Liver (tissue), 9 donors: ENCODE data around the gene TMEM164. TPM values are rescaled to one million over a fixed set of nuclear protein-coding genes. Genes with fewer than 3 reads are reported as not detected.

ENCODE experiments used
- DNase-seq: peaks from one replicate; pipeline ENCODE4 v3.0.0-alpha.2; 2017; ENCODE audit warnings: low spot score
- H3K27ac ChIP-seq, 2 donors: one replicate each; pipeline ENCODE4 v1.7.0; 2013; ENCODE audit warnings: inconsistent platforms in 2 of 2, low read length in 2 of 2, control low read depth in 1 of 2, low read depth in 1 of 2, mild to moderate bottlenecking in 1 of 2
- H3K27me3 ChIP-seq, 4 donors: one replicate each; pipeline versions ENCODE4 v1.6.1 to v1.7.0; 2013; ENCODE audit warnings: low read length in 3 of 4, inconsistent platforms in 1 of 4, mild to moderate bottlenecking in 1 of 4, moderate library complexity in 1 of 4; ENCODE audit not compliant: control insufficient read depth in 4 of 4, insufficient read depth in 4 of 4
- H3K36me3 ChIP-seq, 4 donors: one replicate each; pipeline versions ENCODE4 v1.6.1 to v1.7.0; 2013; ENCODE audit warnings: low read length in 3 of 4, mild to moderate bottlenecking in 3 of 4, low read depth in 1 of 4, moderate library complexity in 1 of 4; ENCODE audit not compliant: control insufficient read depth in 4 of 4, insufficient read depth in 3 of 4
- H3K4me1 ChIP-seq, 4 donors: one replicate each; pipeline versions ENCODE4 v1.6.1 to v1.7.0; 2013; ENCODE audit warnings: low read length in 3 of 4, mild to moderate bottlenecking in 3 of 4, moderate library complexity in 1 of 4; ENCODE audit not compliant: control insufficient read depth in 4 of 4, insufficient read depth in 4 of 4
- H3K4me3 ChIP-seq, 3 donors: one replicate each; pipeline versions ENCODE4 v1.6.1 to v1.7.0; 2013; ENCODE audit warnings: low read length in 3 of 3, control low read depth in 1 of 3, low read depth in 1 of 3, mild to moderate bottlenecking in 1 of 3
- H3K9ac ChIP-seq, 2 donors: one replicate each; pipeline ENCODE4 v1.7.0; 2013; ENCODE audit warnings: low read length in 2 of 2, mild to moderate bottlenecking in 2 of 2, moderate library complexity in 2 of 2, control low read depth in 1 of 2, low read depth in 1 of 2
- H3K9me3 ChIP-seq, 4 donors: one replicate each; pipeline versions ENCODE4 v1.6.1 to v1.7.0; 2013; ENCODE audit warnings: low read length in 3 of 4; ENCODE audit not compliant: control insufficient read depth in 4 of 4
- EGR1 ChIP-seq, 2 donors: IDR thresholded peaks; 2 replicates each; pipeline ENCODE4 v1.6.1; 2016 to 2018; ENCODE audit warnings: antibody characterized with exemption in 2 of 2, low read depth in 2 of 2
- FOXA1 ChIP-seq: IDR thresholded peaks from 2 replicates; pipeline ENCODE4 v1.6.1; 2016; ENCODE audit warnings: antibody characterized with exemption
- FOXA2 ChIP-seq: IDR thresholded peaks from 2 replicates; pipeline ENCODE4 v1.6.1; 2016; ENCODE audit warnings: antibody characterized with exemption
- GABPA ChIP-seq, 2 donors: IDR thresholded peaks in 1 of 2; conservative IDR thresholded peaks in 1 of 2; 2 replicates each; pipeline ENCODE4 v1.6.1; 2016; ENCODE audit warnings: antibody characterized with exemption in 2 of 2, mild to moderate bottlenecking in 1 of 2, moderate library complexity in 1 of 2
- HNF4A ChIP-seq, 2 donors: conservative IDR thresholded peaks; 2 replicates each; pipeline ENCODE4 v1.6.1; 2016; ENCODE audit warnings: antibody characterized with exemption in 2 of 2, mild to moderate bottlenecking in 2 of 2
- HNF4G ChIP-seq: IDR thresholded peaks from 2 replicates; pipeline ENCODE4 v1.6.1; 2016; ENCODE audit warnings: antibody characterized with exemption
- JUND ChIP-seq, 2 donors: IDR thresholded peaks; 2 replicates each; pipeline ENCODE4 v1.6.1; 2016; ENCODE audit warnings: antibody characterized with exemption in 2 of 2
- NR2F2 ChIP-seq: IDR thresholded peaks from 2 replicates; pipeline ENCODE4 v1.6.1; 2016; ENCODE audit warnings: antibody characterized with exemption
- RAD21 ChIP-seq, 2 donors: IDR thresholded peaks; 2 replicates each; pipeline ENCODE4 v1.6.1; 2016; ENCODE audit warnings: antibody characterized with exemption in 2 of 2, mild to moderate bottlenecking in 2 of 2
- RXRA ChIP-seq, 2 donors: IDR thresholded peaks; 2 replicates each; pipeline ENCODE4 v1.6.1; 2017 to 2018; ENCODE audit warnings: antibody characterized with exemption in 2 of 2, mild to moderate bottlenecking in 1 of 2
- SP1 ChIP-seq: IDR thresholded peaks from 2 replicates; pipeline ENCODE4 v1.6.1; 2018; ENCODE audit warnings: antibody characterized with exemption, mild to moderate bottlenecking
- TAF1 ChIP-seq: conservative IDR thresholded peaks from 2 replicates; pipeline ENCODE4 v1.6.1; 2016; ENCODE audit warnings: antibody characterized with exemption, mild to moderate bottlenecking
- WGBS: extraction: QIAGEN DNeasy Blood & Tissue Kit; methylation state at CpG from one replicate; pipeline ENCODE4 v1.1.7; 2013; 5-methylcytosine and 5-hydroxymethylcytosine counted together
- polyA plus RNA-seq, 2 donors: library from polyadenylated mRNA; stranded (reverse) in 1 of 2; unstranded in 1 of 2; fragments of 200-250 nt in 1 of 2; fragments of >200 nt in 1 of 2; fragmentation: Nextera tagmentation in 1 of 2; extraction: Ambion mirVana in 1 of 2; gene quantifications; one replicate each; pipeline versions ENCODE4 v1.2.1 to v1.2.3, GENCODE V29; 2013 to 2015
- total RNA-seq, 2 donors: library from RNA; depleted of rRNA; stranded (reverse); fragments of >200 nt; gene quantifications; one replicate each; pipeline ENCODE4 v1.2.3, GENCODE V29; 2014
- TF ChIP-seq, protein P1 (sequence below): fragments of 150-350 bp; IDR thresholded peaks from 2 replicates; pipeline ENCODE4 v1.5.1; 2017; ENCODE audit warnings: improper control_type of control experiment, low read depth, low read length; ENCODE audit not compliant: missing input control
- TF ChIP-seq, protein P2 (sequence below): IDR thresholded peaks from 2 replicates; pipeline ENCODE4 v1.6.1; 2016; ENCODE audit warnings: antibody characterized with exemption
- TF ChIP-seq, protein P3 (sequence below): IDR thresholded peaks from 2 replicates; pipeline ENCODE4 v1.6.1; 2016; ENCODE audit warnings: antibody characterized with exemption, mild to moderate bottlenecking
- TF ChIP-seq, protein P4 (sequence below): IDR thresholded peaks from 2 replicates; pipeline ENCODE4 v1.6.1; 2016; ENCODE audit warnings: antibody characterized with exemption
- TF ChIP-seq, protein P5 (sequence below): IDR thresholded peaks from 2 replicates; pipeline ENCODE4 v1.6.1; 2016; ENCODE audit warnings: antibody characterized with exemption
- donor health status: healthy.
- donor health status: healthy.
- donor health status: healthy.
- donor health status: healthy.
- donor health status: healthy.

The TMEM164 gene
- total and polyA plus RNA-seq, 4 donors: 0.40 to 8.5 (median 2.9) TPM

DNA sequence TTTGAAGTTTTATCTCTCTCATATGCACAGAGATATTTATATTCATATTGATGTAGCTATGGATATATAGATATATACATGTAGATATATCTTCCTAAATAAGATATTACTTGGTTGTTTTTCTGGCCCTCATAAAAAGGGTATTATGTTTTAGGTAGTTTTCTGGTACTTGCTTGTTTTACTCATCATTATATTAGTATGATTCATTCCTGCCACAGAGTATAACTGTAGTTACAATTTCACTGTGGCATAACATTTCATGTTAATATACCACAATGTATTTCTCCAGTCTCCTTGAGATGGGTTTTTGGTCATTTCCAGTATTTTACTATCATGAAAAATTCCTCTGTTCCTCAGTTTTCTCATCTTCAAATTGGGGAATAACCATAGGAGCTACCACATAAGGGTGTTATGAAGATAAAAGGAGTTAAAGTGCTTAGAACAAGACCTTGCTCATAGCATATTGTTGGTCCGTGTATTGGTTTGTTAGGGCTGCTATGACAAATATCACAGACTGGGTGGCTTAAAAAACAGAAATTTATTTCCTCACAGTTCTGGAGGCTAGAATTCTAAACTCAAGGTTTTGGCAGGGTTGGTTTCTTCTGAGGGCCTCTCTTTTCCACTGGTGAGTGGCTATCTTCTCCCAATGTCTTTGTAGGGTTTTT, 129.7 kb downstream of the TMEM164 start:
- TF ChIP-seq NR2F2: no peak
- TF ChIP-seq HNF4G: no peak
- TF ChIP-seq EGR1 (IDR thresholded peaks at IDR 0.05; ENCODE audit: low read depth in 2 of 2): no peak
- TF ChIP-seq, protein P1, sequence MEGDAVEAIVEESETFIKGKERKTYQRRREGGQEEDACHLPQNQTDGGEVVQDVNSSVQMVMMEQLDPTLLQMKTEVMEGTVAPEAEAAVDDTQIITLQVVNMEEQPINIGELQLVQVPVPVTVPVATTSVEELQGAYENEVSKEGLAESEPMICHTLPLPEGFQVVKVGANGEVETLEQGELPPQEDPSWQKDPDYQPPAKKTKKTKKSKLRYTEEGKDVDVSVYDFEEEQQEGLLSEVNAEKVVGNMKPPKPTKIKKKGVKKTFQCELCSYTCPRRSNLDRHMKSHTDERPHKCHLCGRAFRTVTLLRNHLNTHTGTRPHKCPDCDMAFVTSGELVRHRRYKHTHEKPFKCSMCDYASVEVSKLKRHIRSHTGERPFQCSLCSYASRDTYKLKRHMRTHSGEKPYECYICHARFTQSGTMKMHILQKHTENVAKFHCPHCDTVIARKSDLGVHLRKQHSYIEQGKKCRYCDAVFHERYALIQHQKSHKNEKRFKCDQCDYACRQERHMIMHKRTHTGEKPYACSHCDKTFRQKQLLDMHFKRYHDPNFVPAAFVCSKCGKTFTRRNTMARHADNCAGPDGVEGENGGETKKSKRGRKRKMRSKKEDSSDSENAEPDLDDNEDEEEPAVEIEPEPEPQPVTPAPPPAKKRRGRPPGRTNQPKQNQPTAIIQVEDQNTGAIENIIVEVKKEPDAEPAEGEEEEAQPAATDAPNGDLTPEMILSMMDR: no peak
- no peak for TF ChIP-seq GABPA (IDR thresholded peaks at IDR 0.05 in 1 of 2, conservative IDR thresholded peaks at IDR 0.05 in 1 of 2)
- TF ChIP-seq TAF1: no peak
- TF ChIP-seq, protein P2, sequence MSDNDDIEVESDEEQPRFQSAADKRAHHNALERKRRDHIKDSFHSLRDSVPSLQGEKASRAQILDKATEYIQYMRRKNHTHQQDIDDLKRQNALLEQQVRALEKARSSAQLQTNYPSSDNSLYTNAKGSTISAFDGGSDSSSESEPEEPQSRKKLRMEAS: no peak
- TF ChIP-seq RAD21 (IDR thresholded peaks at IDR 0.05): no peak
- TF ChIP-seq RXRA (IDR thresholded peaks at IDR 0.05): no peak
- TF ChIP-seq, protein P3, sequence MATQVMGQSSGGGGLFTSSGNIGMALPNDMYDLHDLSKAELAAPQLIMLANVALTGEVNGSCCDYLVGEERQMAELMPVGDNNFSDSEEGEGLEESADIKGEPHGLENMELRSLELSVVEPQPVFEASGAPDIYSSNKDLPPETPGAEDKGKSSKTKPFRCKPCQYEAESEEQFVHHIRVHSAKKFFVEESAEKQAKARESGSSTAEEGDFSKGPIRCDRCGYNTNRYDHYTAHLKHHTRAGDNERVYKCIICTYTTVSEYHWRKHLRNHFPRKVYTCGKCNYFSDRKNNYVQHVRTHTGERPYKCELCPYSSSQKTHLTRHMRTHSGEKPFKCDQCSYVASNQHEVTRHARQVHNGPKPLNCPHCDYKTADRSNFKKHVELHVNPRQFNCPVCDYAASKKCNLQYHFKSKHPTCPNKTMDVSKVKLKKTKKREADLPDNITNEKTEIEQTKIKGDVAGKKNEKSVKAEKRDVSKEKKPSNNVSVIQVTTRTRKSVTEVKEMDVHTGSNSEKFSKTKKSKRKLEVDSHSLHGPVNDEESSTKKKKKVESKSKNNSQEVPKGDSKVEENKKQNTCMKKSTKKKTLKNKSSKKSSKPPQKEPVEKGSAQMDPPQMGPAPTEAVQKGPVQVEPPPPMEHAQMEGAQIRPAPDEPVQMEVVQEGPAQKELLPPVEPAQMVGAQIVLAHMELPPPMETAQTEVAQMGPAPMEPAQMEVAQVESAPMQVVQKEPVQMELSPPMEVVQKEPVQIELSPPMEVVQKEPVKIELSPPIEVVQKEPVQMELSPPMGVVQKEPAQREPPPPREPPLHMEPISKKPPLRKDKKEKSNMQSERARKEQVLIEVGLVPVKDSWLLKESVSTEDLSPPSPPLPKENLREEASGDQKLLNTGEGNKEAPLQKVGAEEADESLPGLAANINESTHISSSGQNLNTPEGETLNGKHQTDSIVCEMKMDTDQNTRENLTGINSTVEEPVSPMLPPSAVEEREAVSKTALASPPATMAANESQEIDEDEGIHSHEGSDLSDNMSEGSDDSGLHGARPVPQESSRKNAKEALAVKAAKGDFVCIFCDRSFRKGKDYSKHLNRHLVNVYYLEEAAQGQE: no peak
- TF ChIP-seq, protein P4, sequence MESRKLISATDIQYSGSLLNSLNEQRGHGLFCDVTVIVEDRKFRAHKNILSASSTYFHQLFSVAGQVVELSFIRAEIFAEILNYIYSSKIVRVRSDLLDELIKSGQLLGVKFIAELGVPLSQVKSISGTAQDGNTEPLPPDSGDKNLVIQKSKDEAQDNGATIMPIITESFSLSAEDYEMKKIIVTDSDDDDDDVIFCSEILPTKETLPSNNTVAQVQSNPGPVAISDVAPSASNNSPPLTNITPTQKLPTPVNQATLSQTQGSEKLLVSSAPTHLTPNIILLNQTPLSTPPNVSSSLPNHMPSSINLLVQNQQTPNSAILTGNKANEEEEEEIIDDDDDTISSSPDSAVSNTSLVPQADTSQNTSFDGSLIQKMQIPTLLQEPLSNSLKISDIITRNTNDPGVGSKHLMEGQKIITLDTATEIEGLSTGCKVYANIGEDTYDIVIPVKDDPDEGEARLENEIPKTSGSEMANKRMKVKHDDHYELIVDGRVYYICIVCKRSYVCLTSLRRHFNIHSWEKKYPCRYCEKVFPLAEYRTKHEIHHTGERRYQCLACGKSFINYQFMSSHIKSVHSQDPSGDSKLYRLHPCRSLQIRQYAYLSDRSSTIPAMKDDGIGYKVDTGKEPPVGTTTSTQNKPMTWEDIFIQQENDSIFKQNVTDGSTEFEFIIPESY: no peak
- TF ChIP-seq, protein P5, sequence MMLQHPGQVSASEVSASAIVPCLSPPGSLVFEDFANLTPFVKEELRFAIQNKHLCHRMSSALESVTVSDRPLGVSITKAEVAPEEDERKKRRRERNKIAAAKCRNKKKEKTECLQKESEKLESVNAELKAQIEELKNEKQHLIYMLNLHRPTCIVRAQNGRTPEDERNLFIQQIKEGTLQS: no peak
- no peak for TF ChIP-seq FOXA2
- Histone ChIP-seq H3K27ac (no peak overlapping the region), H3K27me3 (no peaks in the 10 kb centered on the region), H3K9me3 (no peaks in the 10 kb centered on the region), H3K4me1 (no peaks in the 10 kb centered on the region), H3K4me3 (no peak overlapping the region), H3K9ac (no peak overlapping the region), H3K36me3 (no peaks in the 10 kb centered on the region)
- no peak for DNase-seq
- WGBS: 94% methylated on average over 1 of the region's 1 CpG

DNA sequence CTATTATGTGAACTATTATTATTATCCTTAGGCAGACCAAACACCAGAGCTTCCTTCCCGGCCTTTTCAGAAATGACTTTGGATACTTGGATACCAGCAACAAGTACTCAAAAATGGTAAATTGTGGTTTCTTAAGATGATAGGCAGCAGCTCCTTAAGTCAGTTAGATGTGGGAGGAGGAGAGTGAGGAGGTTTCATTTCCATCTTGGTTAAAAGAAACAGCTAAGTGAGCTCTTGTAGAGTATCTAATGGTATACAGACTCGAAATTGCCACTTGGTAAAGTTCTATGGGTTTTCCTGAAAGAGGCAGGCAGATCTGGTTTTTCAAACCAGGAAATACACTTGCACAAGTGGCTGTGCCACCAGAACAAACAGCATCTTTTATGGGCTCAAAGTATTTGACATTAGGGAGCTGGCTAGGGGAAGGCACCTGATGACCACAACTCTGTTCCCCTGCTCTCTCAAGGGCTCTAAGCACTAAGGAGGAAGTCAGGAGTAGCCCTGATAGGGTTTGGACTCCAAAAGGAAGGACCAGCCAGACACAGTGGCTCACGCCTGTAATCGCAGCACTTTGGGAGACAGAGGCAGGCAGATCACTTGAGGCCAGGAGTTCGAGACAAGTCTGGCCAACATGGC, 130.9 kb downstream of the TMEM164 start:
- no peaks in the 10 kb centered on the region for H3K9me3 ChIP-seq
- H3K4me3 ChIP-seq: no peak overlapping the region
- H3K27ac ChIP-seq: no peak overlapping the region
- H3K9ac ChIP-seq: no peak overlapping the region
- H3K4me1 ChIP-seq: no peaks in the 10 kb centered on the region
- no peaks in the 10 kb centered on the region for H3K27me3 ChIP-seq
- no peaks in the 10 kb centered on the region for H3K36me3 ChIP-seq
- no peak for DNase-seq
- WGBS: 91% methylated on average over 5 of the region's 5 CpGs
- TF ChIP-seq FOXA1 (no peak), SP1 (no peak), JUND (IDR thresholded peaks at IDR 0.05) (no peak), HNF4A (conservative IDR thresholded peaks at IDR 0.05) (no peak), FOXA2 (no peak), GABPA (IDR thresholded peaks at IDR 0.05 in 1 of 2, conservative IDR thresholded peaks at IDR 0.05 in 1 of 2) (no peak), TAF1 (no peak), HNF4G (no peak), RAD21 (IDR thresholded peaks at IDR 0.05) (no peak), NR2F2 (no peak)
- TF ChIP-seq, protein P4: no peak
- TF ChIP-seq, protein P5: no peak
- TF ChIP-seq, protein P2: no peak
